ENCODE measurements around the gene ASCL2. TPM values are rescaled to one million over a fixed set of nuclear protein-coding genes. Genes with fewer than 3 reads are reported as not detected.

ASCL2 gene
- total RNA-seq, 1 experiment from 2014 or later = 0.35 TPM

GRCh38 chr11:2302306-2302895, 32.0 kb upstream of the ASCL2 start:
- peaks cover 12% of the 10 kb centered on the region for H3K27me3 Mint-ChIP-seq (ENCODE audit: low read depth)
- Histone ChIP-seq H3K23me2 (ENCODE audit: insufficient read length, low read depth, low read length, poor library complexity, severe bottlenecking) (no peaks in the 10 kb centered on the region), H3K4me2 (ENCODE audit: insufficient read depth, insufficient read length, low read length) (no peak overlapping the region), H2AFZ (ENCODE audit: low read length) (no peak overlapping the region), H2BK120ac (ENCODE audit: low read depth, low read length, poor library complexity, severe bottlenecking) (no peak overlapping the region), H3K27me3 (ENCODE audit: insufficient read depth, low read length) (no peaks in the 10 kb centered on the region), H4K8ac (replicated peaks; ENCODE audit: insufficient read length, low read depth, low read length) (no peak overlapping the region), H4K20me1 (ENCODE audit: control insufficient read depth, insufficient read depth, insufficient read length) (no peaks in the 10 kb centered on the region), H3K56ac (ENCODE audit: insufficient read length, low read depth, low read length) (no peak overlapping the region), H3K79me1 (ENCODE audit: insufficient read depth, low read depth, low read length, poor library complexity, severe bottlenecking) (no peaks in the 10 kb centered on the region), H2BK5ac (ENCODE audit: insufficient read length, low read length) (no peak overlapping the region), H4K91ac (ENCODE audit: insufficient read length, low read depth, low read length) (no peak overlapping the region), H3K14ac (ENCODE audit: insufficient read depth, low read length) (no peak overlapping the region), H3K79me2 (ENCODE audit: insufficient read depth, low read length) (no peaks in the 10 kb centered on the region), H3T11ph (ENCODE audit: low read length) (no peak overlapping the region), H3K4me1 (ENCODE audit: insufficient read depth, low read length) (no peaks in the 10 kb centered on the region; the same call in 1 of the 2 replicates), H3K4ac (ENCODE audit: low read depth, low read length) (no peak overlapping the region), H2BK15ac (ENCODE audit: low read depth, low read length) (no peak overlapping the region), H3K9me3 (ENCODE audit: control insufficient read depth, low read depth, low read length) (no peaks in the 10 kb centered on the region), H3K9ac (ENCODE audit: extremely low read depth, insufficient read length, low read length) (no peak overlapping the region), H3K27ac (ENCODE audit: insufficient read length, low read depth, low read length) (no peak overlapping the region), H3K18ac (ENCODE audit: insufficient read length, low read depth, low read length) (no peak overlapping the region), H4K5ac (ENCODE audit: insufficient read length, low read depth, low read length) (no peak overlapping the region), H2AK5ac (ENCODE audit: insufficient read length, low read length) (no peak overlapping the region), H3K23ac (ENCODE audit: insufficient read length, low read depth, low read length) (no peak overlapping the region), H2BK12ac (ENCODE audit: insufficient read length, low read depth, low read length) (no peak overlapping the region), H2BK20ac (ENCODE audit: low read depth, low read length, poor library complexity, severe bottlenecking) (no peak overlapping the region)
- WGBS (ENCODE audit: extremely low coverage, insufficient read length, low lambda C conversion rate) = no CpG with 5 or more reads among the region's 16 CpGs
- H3K4me3 Mint-ChIP-seq = no peak overlapping the region
- no peaks in the 10 kb centered on the region; a peak in 1 of 5 replicates for H3K9me3 Mint-ChIP-seq
- no peak overlapping the region; a peak in 1 of 7 replicates for H3K27ac Mint-ChIP-seq
- no peaks in the 10 kb centered on the region for H3K36me3 Mint-ChIP-seq (ENCODE audit: insufficient read depth in 1 of 3, low read depth in 3 of 3)
- no peak for DNase-seq
- H3K4me1 Mint-ChIP-seq = peaks cover 0 to 7% of the 10 kb centered on the region in 2 experiments; a peak in 1 of 4 replicates
- no peak for TF ChIP-seq CTCF (conservative IDR thresholded peaks at IDR 0.05)

Data from H9 (cell line).